Measurements from ENCODE around the gene PRPF39. TPM values are rescaled to one million over a fixed set of nuclear protein-coding genes. Genes with fewer than 3 reads are reported as not detected.
"Not testable (repeated sequence)": the region's sequence is repeated elsewhere in the genome, so short reads cannot be mapped to it uniquely, and the experiment has no call there.

Gene PRPF39, protein sequence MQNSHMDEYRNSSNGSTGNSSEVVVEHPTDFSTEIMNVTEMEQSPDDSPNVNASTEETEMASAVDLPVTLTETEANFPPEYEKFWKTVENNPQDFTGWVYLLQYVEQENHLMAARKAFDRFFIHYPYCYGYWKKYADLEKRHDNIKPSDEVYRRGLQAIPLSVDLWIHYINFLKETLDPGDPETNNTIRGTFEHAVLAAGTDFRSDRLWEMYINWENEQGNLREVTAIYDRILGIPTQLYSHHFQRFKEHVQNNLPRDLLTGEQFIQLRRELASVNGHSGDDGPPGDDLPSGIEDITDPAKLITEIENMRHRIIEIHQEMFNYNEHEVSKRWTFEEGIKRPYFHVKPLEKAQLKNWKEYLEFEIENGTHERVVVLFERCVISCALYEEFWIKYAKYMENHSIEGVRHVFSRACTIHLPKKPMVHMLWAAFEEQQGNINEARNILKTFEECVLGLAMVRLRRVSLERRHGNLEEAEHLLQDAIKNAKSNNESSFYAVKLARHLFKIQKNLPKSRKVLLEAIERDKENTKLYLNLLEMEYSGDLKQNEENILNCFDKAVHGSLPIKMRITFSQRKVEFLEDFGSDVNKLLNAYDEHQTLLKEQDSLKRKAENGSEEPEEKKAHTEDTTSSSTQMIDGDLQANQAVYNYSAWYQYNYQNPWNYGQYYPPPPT
- 17.7 TPM for polyA plus RNA-seq (2013, experiment 1 of 2; ENCODE audit: insufficient read length)
- 20.2 TPM for polyA plus RNA-seq (2013, experiment 2 of 2; ENCODE audit: insufficient read length)

DNA sequence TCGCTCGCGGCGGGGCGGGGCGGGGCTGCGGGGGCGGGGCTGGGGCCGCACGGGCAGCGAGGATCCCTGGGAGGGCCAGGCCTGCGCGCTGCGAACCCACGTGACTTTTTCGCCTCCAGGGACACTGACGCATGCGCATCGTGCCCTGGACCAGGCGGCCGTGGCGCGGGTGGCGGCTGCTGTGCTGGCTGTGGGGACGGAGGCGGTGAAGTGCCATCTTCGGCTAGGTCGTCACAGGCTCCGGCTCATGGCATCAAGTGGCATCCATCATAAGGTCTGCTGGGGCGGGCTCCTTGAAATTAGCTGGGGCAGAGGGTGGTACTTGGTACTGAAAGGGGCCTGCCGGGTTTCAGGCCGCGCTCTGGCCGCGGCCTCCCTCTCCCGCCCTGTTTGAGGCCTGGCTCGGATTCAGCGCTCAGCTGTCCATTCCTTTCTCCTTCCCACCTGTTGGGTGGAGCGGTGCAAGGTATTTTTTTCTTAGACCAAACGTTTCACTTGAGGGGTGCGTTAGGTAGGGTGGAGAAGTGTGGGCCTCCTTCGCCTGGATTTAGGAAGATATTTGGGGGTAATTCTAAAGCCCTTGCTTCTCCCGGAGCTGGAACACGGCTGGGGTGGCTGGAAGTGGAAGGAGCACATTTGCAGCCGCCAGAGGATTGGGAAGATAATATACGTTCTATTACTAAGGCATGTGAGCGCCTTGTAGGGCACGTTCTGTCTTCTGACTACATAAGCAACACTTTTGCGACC lies at the start of gene PRPF39:
PRPF39 (plus strand) TSS at position 141 of the 747 bp plus-strand sequence. CDS start 11,124 bp downstream, outside the sequence.
- peak; percentile 92 for DNase-seq

DNA sequence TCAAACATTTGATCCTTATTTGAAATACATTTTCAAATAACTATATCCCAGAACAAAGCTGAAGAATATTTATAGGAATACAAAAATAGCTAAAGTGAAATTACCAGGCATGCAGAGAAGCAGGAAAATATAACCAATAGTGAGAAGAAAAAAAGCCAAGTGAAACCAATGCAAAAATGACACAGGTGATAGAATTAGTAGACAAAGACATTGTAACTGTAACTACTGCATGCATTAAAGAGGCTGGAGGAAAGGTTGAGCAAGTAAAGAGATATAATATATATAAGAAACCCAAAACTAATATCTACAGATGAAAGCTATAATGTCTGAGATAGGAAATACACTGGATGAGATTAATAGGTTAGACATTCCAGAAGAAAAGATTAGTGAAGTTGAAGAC lies 49.2 kb upstream of the PRPF39 start:
- no peak for DNase-seq

DNA sequence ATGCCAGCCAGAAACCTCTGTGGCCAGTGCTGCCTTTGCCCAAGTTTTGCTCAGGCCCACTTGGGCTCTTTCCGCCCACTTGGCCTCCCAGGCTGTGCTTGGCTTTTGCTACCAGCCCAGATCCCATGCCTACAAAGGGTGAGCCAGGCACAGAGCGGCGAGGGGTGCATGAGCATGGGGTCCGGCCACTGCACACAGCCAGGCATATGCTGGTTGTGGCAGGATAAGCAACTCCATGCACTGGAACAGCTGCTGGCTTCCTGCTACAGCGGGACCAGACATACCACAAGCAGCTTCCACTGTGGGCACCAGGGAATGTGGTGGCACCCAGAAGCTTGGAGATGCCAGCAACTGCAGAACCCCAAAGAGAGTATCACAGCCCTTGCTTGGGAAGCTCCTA lies 45.7 kb upstream of the PRPF39 start:
- no peak for DNase-seq

DNA sequence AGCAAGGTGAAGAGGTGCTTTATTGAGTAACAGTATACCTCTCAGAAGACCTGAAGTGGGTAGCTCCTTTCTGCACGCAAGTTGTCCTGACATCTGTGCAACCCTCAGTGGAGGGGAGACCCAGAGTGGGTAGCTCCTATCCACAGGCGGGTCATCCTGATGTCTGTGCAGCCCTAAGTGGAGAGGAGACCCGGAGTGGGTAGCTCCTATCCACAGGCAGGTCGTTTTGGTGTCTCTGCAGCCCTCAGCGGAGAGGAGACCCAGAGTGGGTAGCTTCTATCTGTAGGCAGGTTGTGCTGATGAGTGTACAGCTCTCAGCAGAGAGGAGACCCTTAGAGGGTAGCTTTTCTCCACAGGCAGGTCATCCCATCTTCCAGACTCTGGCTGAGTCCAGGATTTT lies 45.1 kb upstream of the PRPF39 start:
- DNase-seq, result no peak

DNA sequence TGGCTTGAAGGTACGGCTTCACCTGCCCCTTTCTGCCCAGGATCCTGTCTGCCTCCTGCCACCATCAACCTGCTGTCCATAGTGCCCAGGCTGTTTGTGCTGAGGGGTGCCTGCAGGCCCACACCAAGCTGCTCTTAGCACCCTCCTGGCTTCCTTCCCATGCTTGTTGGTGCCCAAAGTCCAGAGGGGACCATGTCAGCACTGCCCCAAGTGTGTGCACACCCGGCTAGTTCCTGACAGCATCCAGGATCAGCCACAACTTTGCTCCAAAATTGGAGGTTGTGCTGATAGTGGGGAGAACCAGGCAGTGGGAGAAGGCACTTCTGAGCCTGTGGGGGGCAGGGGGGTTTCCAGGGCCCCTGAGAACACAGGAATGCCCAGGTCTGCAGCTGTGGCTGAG lies 44.5 kb upstream of the PRPF39 start:
- DNase-seq, result no peak

DNA sequence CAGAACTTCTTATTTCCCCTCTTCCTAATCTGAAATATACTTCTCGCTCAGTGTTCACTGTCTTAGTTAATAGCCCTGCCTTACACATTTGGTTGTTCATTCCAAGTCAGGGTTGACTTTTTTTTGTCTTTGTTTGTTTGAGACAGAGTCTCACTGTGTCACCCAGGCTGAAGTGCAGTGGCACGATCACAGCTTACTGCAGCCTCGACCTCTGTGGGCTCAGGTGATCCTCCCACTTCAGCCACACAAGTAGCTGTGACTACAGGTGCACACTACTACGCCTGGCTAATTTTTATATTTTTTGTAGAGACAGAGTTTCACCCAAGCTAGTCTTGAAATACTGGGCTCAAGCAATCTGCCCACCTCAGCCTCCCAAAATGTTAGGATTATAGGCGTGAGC lies 42.3 kb upstream of the PRPF39 start:
- DNase-seq, result no peak

DNA sequence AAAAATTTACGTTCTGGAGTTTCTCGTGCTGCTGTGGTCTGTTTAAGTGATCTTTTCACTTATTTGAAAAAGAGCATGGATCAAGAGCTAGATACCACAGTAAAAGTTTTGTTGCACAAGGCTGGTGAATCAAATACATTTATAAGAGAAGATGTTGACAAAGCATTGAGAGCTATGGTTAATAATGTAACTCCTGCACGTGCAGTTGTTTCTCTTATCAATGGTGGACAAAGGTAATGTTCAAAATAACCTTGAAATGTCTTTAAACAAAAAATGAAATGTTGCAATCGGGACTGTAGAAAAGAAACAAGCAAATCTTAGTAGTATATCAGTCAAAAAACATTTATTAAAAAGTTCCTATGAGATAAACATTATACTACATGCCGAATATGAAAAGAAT lies 39.3 kb upstream of the PRPF39 start:
- DNase-seq, result no peak

DNA sequence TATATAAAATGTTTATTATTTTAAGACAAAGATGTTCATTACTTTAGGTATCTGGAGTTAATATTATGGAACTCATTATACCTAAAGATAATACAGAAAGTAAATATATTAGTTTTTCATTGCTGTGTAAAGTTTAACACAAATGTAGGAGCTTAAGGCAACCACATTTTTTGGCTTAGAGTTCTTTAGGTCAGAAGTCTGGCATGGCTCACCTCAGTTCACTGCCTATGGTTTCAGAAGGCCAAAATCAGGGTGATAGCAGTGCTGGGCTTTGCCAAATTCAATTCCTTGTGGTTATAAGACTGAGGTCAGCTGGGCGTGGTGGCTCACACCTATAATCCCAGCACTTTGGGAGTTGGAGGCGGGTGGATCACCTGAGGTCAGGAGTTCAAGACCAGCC lies 35.5 kb upstream of the PRPF39 start:
- no peak for DNase-seq

DNA sequence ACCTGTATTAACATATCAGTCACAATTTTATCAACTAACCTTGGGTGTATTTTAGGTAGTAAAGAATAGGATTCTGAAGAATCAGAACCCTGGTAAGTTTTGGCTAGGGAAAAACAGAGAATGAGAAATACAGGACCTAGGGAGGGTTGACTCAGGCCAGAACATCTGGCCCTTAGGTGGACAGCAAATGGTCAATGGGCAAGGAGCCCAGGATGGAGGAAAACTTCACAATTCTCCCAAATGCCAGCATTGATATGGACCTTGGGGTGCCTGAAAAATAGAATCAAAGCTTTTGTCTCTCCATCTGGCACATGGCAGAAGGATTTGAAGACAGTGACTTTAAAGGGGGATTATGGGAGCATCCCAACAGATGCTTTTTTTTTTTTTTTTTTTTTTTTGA lies 32.7 kb upstream of the PRPF39 start:
- no peak for DNase-seq

DNA sequence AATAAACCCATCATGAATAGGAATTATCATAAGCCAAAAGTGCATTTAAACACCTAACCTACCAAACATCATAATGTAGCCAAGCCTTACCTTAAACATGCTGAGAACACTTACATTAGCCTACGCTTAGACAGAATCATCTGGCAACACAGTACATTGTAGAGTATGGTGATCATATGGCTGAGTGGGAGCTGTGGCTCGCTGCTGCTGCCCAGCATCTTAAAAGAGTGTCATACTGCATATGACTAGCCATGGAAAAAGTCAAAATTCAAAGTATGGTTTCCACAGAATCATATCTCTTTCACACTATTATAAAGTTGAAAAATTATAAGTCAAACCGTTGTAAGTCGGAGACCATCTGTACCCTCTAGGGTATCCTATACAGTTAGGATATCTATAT lies 32.0 kb upstream of the PRPF39 start:
- no peak for DNase-seq

DNA sequence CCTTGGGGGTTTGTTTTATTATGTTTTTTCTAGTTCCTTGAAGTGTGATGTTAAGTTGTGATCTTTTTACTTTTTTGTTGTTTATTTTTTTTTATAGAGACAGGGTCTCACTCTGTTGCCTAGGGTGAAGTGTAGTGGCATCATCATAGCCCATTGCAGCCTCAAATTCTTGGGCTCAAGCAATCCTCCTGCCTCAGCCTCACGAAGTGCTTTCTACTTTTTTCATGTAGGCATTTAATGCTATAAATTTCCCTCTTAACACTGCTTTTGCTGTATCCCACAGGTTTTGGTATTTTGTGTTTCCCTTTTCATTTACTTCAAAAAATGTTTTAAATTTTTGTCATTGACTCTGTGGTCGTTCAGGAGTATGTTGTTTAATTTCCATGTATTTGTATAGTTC lies 26.6 kb upstream of the PRPF39 start:
- DNase-seq, result no peak

DNA sequence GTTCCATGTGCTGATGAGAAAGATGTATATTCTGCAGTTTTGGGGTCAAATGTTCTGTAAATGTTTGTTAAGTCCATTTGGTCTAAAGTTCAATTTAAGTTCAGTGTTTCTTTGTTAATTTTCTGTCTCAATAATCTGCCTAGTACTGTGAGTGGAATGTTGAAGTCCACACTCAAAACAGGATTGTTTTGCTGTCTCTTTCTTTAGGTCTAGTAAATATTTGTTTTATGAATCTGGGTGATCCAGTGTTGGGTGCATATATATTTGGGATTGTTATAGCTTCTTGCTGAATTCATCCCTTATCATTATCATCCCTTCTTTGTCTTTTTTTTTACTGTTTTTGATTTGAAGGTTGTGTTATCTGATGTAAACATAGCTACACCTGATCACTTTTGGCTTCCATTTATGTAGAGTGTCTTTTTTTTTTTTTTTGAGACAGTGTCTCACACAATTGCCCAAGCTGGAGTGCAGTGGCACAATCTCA lies 26.0 kb upstream of the PRPF39 start:
- DNase-seq, result no peak

DNA sequence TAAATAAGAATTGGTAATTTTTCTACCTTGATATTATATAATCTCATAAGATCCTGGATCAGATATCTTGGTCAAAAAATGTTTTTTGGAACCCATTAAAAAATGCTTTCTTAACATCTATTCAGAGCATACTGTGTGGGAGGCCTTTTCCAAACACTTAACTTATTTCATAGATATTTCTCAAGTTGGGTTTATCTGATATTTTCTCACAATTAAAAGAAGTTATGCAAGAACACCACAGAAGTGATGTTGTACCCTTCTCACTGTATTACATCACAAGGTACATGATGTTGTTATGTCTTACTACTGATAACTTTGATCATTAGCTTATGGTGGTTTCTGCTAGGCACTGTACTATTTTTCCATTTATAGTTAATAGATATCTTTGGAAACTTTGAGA lies 23.4 kb upstream of the PRPF39 start:
- no peak for DNase-seq

DNA sequence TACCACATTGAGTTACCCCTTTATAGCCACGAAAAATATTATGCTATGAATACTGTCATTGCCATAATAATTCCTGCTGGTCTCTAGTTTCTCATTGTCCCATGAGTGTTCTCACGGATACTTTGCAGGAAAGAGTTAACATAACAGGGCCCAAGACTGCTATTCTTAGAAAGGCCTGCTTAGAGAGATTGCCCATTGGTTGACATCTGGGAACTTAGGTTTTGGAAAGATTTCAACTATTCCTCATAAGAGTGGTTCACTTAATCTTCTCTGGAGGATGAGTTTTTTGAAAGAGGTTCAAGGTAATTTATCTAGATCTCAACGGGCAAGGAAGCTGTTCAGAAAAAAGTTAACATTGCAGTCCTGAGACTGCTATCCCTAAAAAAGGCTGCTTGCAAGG lies 18.4 kb upstream of the PRPF39 start:
- DNase-seq, result no peak

DNA sequence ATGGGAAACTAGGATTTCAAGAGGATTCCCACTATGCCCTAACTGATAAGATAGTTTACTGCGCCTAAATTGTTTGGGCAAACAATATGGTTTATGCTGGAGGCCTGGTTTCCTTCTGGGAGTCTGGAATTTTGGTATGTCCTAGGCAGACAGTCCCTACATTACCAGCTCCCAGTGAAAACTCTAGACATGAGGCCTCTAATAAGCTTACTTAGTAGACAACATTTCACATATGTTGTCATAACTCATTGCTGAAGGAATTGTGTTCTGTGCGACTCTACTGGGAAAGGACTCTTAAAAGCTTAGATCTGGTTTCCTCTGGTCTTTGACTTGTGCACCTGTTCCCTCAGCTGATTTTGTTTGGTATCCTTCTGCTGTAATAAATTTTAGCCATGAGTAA lies 18.0 kb upstream of the PRPF39 start:
- no peak for DNase-seq

DNA sequence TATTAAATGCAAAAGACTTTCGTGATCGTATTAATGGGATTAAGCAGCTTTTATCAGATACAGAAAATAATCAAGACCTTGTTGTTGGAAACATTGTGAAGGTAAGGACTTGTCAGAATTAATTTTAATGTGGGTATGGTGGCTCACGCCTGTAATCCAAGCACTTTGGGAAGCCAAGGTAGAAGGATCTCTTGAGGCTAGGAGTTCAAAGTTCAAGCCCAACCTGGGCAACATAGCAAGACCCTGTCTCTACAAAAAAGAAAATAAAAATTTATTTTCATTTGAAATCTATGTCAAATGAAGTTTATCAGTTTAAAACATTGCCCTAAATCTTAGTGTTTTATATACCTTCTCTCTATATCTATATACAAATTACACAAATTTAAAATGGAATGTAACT lies 17.2 kb upstream of the PRPF39 start:
- DNase-seq, result no peak

DNA sequence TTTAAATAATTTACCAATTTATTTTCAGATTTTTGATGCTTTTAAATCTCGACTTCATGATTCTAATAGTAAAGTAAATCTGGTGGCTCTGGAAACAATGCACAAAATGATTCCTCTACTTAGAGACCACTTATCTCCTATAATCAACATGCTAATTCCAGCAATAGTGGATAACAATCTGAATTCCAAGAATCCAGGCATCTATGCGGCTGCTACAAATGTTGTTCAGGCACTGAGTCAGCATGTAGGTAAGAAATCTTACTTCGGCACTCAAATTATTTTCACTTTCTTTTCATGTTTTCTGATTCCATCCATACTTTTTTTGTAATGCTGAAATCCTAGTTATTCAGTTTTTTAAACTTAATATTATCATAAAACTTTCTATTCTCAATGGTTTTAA lies 15.5 kb upstream of the PRPF39 start:
- no peak for DNase-seq

DNA sequence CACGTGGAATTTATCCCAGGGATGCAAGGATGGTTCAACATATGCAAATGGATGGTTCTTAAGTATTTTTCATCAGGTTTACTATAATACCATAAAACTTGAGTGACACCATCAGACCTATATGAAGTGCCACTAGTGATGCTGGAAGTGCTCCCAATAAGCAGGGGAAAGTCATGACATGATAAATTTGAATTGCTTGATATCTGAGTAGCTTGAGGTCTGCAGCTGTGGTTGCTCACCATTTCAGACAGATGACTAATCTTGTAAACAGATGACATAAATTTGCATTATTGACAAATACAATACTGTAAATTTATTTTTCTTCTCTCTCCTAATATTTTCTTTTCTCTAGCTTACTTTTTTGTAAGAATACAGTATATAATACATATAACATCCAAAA lies 13.7 kb upstream of the PRPF39 start:
- DNase-seq, result no peak

DNA sequence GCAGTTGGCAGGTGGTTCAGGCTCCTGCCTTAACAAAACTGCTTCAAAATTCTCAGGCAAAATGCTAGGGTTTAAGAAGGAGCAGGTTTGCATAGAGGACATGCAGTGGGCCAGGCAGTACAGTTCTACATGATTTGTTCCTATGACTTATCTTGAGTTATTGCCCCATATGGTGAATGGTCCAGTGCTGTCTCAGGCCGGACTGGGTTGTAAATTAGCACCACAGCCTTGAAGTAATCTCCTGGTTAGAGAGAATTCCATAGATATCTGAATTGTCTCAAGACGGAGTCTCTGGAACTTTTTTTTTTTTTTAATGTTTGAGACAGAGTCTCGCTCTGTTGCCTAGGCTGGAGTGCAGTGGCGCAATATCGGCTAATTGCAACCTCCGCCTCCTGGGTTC lies 11.8 kb upstream of the PRPF39 start:
- DNase-seq, result no peak

DNA sequence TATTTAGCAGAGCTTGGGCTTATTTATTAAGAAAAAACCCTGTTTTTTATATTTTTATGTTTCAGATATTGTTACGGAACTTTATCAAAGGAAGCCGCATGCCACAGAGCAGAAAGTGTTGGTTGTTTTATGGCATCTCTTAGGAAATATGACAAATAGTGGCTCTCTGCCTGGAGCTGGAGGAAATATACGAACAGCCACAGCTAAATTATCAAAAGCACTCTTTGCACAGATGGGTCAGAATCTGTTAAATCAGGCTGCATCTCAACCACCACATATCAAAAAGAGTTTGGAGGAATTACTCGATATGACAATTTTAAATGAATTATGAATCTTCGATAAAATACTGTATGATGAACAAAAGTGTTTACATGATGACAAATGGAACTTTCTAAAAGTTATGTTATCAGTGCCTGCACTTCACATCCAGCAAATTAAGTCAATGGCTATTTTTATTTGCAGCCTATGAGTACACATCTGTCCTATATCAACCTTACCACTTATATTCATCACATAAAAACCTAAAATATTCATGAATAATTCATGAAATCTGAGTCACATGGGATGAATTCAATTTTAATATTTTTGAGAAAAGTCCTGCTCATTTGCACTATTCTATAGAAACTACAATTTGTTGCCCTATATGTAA lies 10.6 kb upstream of the PRPF39 start:
- DNase-seq, result no peak

DNA sequence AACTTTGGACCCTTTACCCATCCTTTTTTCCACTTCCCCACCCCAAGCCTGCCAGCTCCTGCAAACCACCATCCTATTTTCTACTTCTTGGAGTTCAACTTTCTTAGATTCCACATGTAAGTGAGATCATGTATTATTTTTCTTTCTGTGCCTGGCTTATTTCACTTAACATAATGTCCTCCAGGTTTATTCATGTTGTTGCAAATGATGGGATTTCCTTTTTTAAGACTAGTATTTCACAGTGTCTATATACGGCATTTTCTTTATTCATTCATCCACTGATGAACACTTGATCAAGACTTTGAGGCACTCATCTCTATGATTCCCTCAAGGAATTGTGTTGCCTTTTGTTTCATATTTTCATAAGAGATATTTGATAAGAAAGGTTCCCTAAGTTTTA lies 5.6 kb upstream of the PRPF39 start:
- DNase-seq, result no peak

DNA sequence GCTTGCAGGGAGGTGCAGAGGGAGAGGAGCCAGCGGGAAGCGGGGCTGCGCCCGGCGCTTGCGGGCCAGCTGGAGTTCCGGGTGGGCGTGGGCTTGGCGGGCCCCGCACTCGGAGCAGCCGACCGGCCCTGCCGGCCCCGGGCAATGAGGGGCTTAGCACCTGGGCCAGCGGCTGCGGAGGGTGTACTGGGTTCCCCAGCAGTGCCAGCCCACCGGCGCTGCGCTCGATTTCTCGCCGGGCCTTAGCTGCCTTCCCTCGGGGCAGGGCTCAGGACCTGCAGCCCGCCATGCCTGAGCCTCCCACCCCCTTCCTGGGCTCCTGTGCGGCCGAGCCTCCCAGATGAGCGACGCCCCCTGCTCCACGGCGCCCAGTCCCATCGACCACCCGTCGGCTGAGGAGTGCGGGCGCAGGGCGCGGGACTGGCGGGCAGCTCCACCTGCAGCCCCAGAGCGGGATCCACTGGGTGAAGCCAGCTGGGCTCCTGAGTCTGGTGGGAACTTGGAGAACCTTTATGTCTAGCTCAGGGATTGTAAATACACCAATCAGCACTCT lies 3.4 kb upstream of the PRPF39 start:
- DNase-seq, result not testable (repeated sequence)
